Endodermal cell (in vitro differentiated cells): ENCODE measurements around the gene APOBEC3A. TPM values are rescaled to one million over a fixed set of nuclear protein-coding genes. Genes with fewer than 3 reads are reported as not detected.

Experiments used
- DNase-seq: peaks from one replicate; pipeline ENCODE4 v3.0.0-alpha.2; 2017
- H3K27ac ChIP-seq: 2 replicates; pipeline ENCODE4 v1.5.1; 2013; ENCODE audit warnings: mild to moderate bottlenecking, low read depth, low read length, moderate library complexity
- H3K27me3 ChIP-seq: 2 replicates; pipeline ENCODE4 v1.6.1; 2013; ENCODE audit warnings: mild to moderate bottlenecking, low read length, moderate library complexity; ENCODE audit not compliant: insufficient read depth, control insufficient read depth, poor library complexity, severe bottlenecking
- H3K36me3 ChIP-seq: 2 replicates; pipeline ENCODE4 v1.7.0; 2013; ENCODE audit warnings: mild to moderate bottlenecking, low read length, moderate library complexity; ENCODE audit not compliant: control insufficient read depth, insufficient read depth
- H3K4me1 ChIP-seq: one replicate; pipeline ENCODE4 v1.7.0; 2013; ENCODE audit warnings: low read length; ENCODE audit not compliant: control insufficient read depth, insufficient read depth
- H3K4me3 ChIP-seq: 2 replicates; pipeline ENCODE4 v1.5.1; 2013; ENCODE audit warnings: mild to moderate bottlenecking, low read length, moderate library complexity
- H3K9ac ChIP-seq: 2 replicates; pipeline ENCODE4 v1.6.1; 2013; ENCODE audit warnings: mild to moderate bottlenecking, low read length, moderate library complexity; ENCODE audit not compliant: poor library complexity, severe bottlenecking; ENCODE audit errors: extremely low read depth
- H3K9me3 ChIP-seq: 2 replicates; pipeline ENCODE4 v1.6.1; 2013; ENCODE audit warnings: mild to moderate bottlenecking, low read length, moderate library complexity; ENCODE audit not compliant: control insufficient read depth
- H3K27ac Mint-ChIP-seq: 2 replicates; pipeline ENCODE4 v1.8.0; 2020; ENCODE audit warnings: mixed read lengths
- H3K27me3 Mint-ChIP-seq: 2 replicates; pipeline ENCODE4 v1.8.0; 2021; ENCODE audit warnings: mild to moderate bottlenecking, mixed read lengths; ENCODE audit not compliant: insufficient read depth
- H3K36me3 Mint-ChIP-seq: 2 replicates; pipeline ENCODE4 v1.8.0; 2020; ENCODE audit warnings: low read depth, mixed read lengths
- H3K4me1 Mint-ChIP-seq: 2 replicates; pipeline ENCODE4 v1.8.0; 2020; ENCODE audit warnings: mixed read lengths
- H3K4me3 Mint-ChIP-seq: 2 replicates; pipeline ENCODE4 v1.8.0; 2020; ENCODE audit warnings: mild to moderate bottlenecking, moderate library complexity, mixed read lengths
- H3K9me3 Mint-ChIP-seq: 2 replicates; pipeline ENCODE4 v1.8.0; 2020; ENCODE audit warnings: mild to moderate bottlenecking, mixed read lengths
- WGBS, 2 experiments: methylation state at CpG; one replicate each; pipeline versions ENCODE4 v1.1.5 to v1.1.7; 2013; ENCODE audit warnings: missing lambda C conversion rate in 2 of 2, mixed read lengths in 1 of 2; ENCODE audit not compliant: insufficient coverage in 1 of 2, insufficient read length in 1 of 2; 5-methylcytosine and 5-hydroxymethylcytosine counted together
- total RNA-seq, 2 donors: library from RNA; stranded (reverse); fragmentation: NEBNext Ultra II Directional in 1 of 2; extraction: Animal tissue kit (Norgen Biotek cat#: 25700) in 1 of 2; gene quantifications; 2 replicates in 1 of 2; 3 replicates in 1 of 2; pipeline ENCODE4 v1.2.1, GENCODE V29; 2021
- TF ChIP-seq, protein P1 (sequence below): fragments of 200-600 bp; sonication (generic); conservative IDR thresholded peaks from 2 replicates; pipeline ENCODE4 v1.5.0; 2021; ENCODE audit warnings: antibody characterized with exemption, mild to moderate bottlenecking

APOBEC3A gene
- total RNA-seq, 2 donors from 2014 or later, result not detected

DNA sequence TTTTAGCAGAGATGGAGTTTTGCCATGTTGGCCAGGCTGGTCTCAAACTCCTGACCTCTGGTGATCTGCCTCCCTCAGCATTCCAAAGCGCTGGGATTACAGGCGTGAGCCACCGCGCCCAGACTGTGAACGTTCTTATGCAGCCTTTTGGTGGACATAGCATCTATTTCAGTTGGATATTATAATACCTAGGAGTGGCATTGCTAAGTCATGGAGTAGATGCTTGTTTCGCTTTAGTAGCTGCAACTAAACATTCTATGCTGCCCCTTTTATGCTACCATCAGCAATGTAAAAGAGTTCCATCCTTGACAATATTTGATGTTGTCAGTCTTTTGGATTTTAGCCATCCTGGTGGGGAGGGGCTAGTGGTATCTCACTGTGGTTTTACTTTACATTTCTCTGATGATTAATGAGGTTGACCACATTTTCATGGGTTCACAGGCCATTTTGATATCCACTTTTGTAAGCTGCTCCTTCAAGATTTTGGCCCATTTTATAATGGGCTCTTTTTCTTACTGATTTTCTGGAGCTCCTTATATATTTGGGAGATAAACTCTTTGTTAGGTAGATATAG is 16.5 kb upstream of the APOBEC3A start:
- no peaks in the 10 kb centered on the region for H3K4me1 Mint-ChIP-seq
- no peak overlapping the region for H3K4me3 Mint-ChIP-seq
- TF ChIP-seq, protein P1, sequence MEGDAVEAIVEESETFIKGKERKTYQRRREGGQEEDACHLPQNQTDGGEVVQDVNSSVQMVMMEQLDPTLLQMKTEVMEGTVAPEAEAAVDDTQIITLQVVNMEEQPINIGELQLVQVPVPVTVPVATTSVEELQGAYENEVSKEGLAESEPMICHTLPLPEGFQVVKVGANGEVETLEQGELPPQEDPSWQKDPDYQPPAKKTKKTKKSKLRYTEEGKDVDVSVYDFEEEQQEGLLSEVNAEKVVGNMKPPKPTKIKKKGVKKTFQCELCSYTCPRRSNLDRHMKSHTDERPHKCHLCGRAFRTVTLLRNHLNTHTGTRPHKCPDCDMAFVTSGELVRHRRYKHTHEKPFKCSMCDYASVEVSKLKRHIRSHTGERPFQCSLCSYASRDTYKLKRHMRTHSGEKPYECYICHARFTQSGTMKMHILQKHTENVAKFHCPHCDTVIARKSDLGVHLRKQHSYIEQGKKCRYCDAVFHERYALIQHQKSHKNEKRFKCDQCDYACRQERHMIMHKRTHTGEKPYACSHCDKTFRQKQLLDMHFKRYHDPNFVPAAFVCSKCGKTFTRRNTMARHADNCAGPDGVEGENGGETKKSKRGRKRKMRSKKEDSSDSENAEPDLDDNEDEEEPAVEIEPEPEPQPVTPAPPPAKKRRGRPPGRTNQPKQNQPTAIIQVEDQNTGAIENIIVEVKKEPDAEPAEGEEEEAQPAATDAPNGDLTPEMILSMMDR, result no peak
- Histone ChIP-seq H3K36me3 (no peaks in the 10 kb centered on the region), H3K27ac (no peak overlapping the region), H3K4me3 (no peak overlapping the region), H3K9ac (no peak overlapping the region), H3K27me3 (no peaks in the 10 kb centered on the region), H3K9me3 (no peaks in the 10 kb centered on the region), H3K4me1 (no peaks in the 10 kb centered on the region)
- H3K36me3 Mint-ChIP-seq, result no peaks in the 10 kb centered on the region
- H3K27me3 Mint-ChIP-seq, result peaks cover 8% of the 10 kb centered on the region
- DNase-seq, result no peak
- no peaks in the 10 kb centered on the region for H3K9me3 Mint-ChIP-seq
- H3K27ac Mint-ChIP-seq, result no peak overlapping the region
- 94 to 100% methylated on average over 4 to 6 of the region's 6 CpGs for WGBS, 2 experiments

DNA sequence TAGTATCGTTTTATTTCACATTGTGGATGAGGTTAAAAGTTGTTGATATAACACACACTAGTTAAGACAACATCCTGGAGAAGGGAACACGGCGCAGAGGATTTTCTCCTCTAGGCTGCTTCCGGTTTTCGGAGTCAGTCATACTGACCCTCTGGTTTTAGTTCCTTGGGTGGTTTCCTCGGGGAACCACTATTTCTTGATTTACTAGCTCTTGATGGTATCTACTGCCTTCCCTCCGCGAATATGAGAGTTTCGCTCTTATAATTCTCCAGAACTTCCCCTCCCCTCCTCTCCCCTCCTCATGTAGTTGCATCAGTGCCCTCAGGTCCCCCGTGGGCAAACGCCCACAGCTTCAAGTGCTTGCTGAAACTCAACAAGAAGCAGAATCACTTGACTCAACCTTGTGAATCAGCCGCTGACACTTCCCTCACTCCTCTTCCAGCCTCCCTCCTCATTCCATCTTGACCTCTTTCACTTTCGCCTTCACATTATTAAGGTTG is 15.9 kb upstream of the APOBEC3A start:
- Mint-ChIP-seq H3K9me3 (no peaks in the 10 kb centered on the region), H3K27ac (no peak overlapping the region), H3K36me3 (no peaks in the 10 kb centered on the region), H3K27me3 (peaks cover 8% of the 10 kb centered on the region), H3K4me1 (no peaks in the 10 kb centered on the region), H3K4me3 (no peak overlapping the region)
- no peak overlapping the region for H3K9ac ChIP-seq
- no peaks in the 10 kb centered on the region for H3K27me3 ChIP-seq
- DNase-seq, result no peak
- WGBS, 2 experiments, result 85 to 86% methylated on average over 7 to 11 of the region's 13 CpGs
- H3K36me3 ChIP-seq, result no peaks in the 10 kb centered on the region
- no peak overlapping the region for H3K4me3 ChIP-seq
- no peaks in the 10 kb centered on the region for H3K4me1 ChIP-seq
- TF ChIP-seq, protein P1, result no peak
- no peaks in the 10 kb centered on the region for H3K9me3 ChIP-seq
- H3K27ac ChIP-seq, result no peak overlapping the region

DNA sequence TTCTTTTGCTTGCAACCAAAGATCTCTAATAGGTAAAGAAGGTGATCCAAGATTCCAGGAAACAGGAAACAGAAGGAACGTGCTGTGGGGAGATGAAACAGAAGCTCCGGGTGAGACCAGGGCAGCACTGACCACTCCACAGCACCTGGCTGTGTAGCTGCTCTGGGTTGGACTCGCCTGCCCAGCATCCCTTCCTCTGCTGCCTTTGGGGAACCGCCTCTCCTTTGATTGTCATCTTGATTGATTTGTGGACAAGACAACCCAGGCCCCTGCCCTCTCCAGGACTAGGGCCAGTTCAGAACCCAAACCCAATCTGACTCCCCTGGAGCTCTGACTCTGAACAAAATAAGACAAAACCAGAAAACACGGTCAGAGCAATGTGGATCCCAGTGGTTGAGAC is 14.7 kb upstream of the APOBEC3A start:
- TF ChIP-seq, protein P1, result no peak
- no peak for DNase-seq
- no peaks in the 10 kb centered on the region for H3K4me1 Mint-ChIP-seq
- H3K36me3 Mint-ChIP-seq, result no peaks in the 10 kb centered on the region
- Histone ChIP-seq H3K27ac (no peak overlapping the region), H3K36me3 (no peaks in the 10 kb centered on the region), H3K27me3 (no peaks in the 10 kb centered on the region), H3K4me1 (no peaks in the 10 kb centered on the region), H3K9me3 (no peaks in the 10 kb centered on the region), H3K9ac (no peak overlapping the region), H3K4me3 (no peak overlapping the region)
- 93 to 94% methylated on average over 3 to 5 of the region's 5 CpGs for WGBS, 2 experiments
- peaks cover 9% of the 10 kb centered on the region for H3K27me3 Mint-ChIP-seq
- H3K4me3 Mint-ChIP-seq, result no peak overlapping the region
- H3K27ac Mint-ChIP-seq, result no peak overlapping the region
- H3K9me3 Mint-ChIP-seq, result no peaks in the 10 kb centered on the region
